Stomach (tissue), 9 donors: Measurements from ENCODE around the gene CYTL1. TPM values are rescaled to one million over a fixed set of nuclear protein-coding genes. Genes with fewer than 3 reads are reported as not detected.
A peak's percentile ranks its signal among the peaks of the same experiment; 100 is the strongest.

Source experiments
- DNase-seq, 2 donors: peaks; one replicate each; pipeline versions ENCODE4 v3.0.0 to v3.0.0-alpha.2; 2013 to 2019
- H3K27ac ChIP-seq, 5 donors: fragments of 200-600 bp in 4 of 5; sonication (generic) in 4 of 5; one replicate each; pipeline ENCODE4 v1.5.1; 2013 to 2019; ENCODE audit warnings: mild to moderate bottlenecking in 1 of 5, moderate library complexity in 1 of 5
- H3K27me3 ChIP-seq, 3 donors: fragments of 200-600 bp; sonication (generic); one replicate each; pipeline ENCODE4 v1.5.1; 2017 to 2019; ENCODE audit warnings: mixed run types in 1 of 3
- H3K36me3 ChIP-seq, 4 donors: fragments of 200-600 bp; sonication (generic); 1 replicate in 3 of 4; 2 replicates in 1 of 4; pipeline ENCODE4 v1.5.1; 2016 to 2019
- H3K4me1 ChIP-seq, 4 donors: fragments of 200-600 bp; sonication (generic); one replicate each; pipeline ENCODE4 v1.5.1; 2016 to 2019
- H3K4me3 ChIP-seq, 4 donors: fragments of 200-600 bp; sonication (generic) in 3 of 4; one replicate each; pipeline ENCODE4 v1.5.1; 2016 to 2019; ENCODE audit warnings: mild to moderate bottlenecking in 1 of 4
- H3K9me3 ChIP-seq, 4 donors: fragments of 200-600 bp; sonication (generic); one replicate each; pipeline ENCODE4 v1.5.1; 2016 to 2019
- EP300 ChIP-seq: sonication (generic); formaldehyde crosslinking; IDR thresholded peaks from one replicate; pipeline ENCODE4 v1.6.1; 2017; ENCODE audit warnings: antibody characterized with exemption
- POLR2A ChIP-seq, 4 donors: fragments of 450-650 bp; IDR thresholded peaks; one replicate each; pipeline ENCODE4 v1.6.1; 2016; ENCODE audit warnings: antibody characterized with exemption in 4 of 4, control low read depth in 2 of 4, mild to moderate bottlenecking in 1 of 4, moderate library complexity in 1 of 4
- POLR2AphosphoS5 ChIP-seq, 3 donors: sonication (generic); formaldehyde crosslinking; IDR thresholded peaks; one replicate each; pipeline ENCODE4 v1.6.1; 2016; ENCODE audit warnings: antibody characterized with exemption in 3 of 3
- WGBS, 5 donors: extraction: QIAGEN DNeasy Blood & Tissue Kit in 3 of 5; methylation state at CpG; one replicate each; pipeline versions ENCODE4 v1.1.5 to v1.1.7; 2013 to 2018; 5-methylcytosine and 5-hydroxymethylcytosine counted together
- intact Hi-C: fragments of 100-400 bp; cut with DNase I; formaldehyde crosslinking; loops from one replicate; pipeline ENCODE4 v1.15.1; 2023; ENCODE audit warnings: low total_unique reads
- polyA plus RNA-seq, 3 donors: library from polyadenylated mRNA; stranded (reverse); fragments of 200-250 nt; gene quantifications; one replicate each; pipeline ENCODE4 v1.2.3, GENCODE V29; 2013
- total RNA-seq, 5 donors: library from RNA; depleted of rRNA; stranded (reverse); fragments of >200 nt; gene quantifications; one replicate each; pipeline versions ENCODE4 v1.1.0 to v1.2.3, GENCODE V29; 2014 to 2016
- TF ChIP-seq, protein P1 (sequence below), 7 experiments: fragments of 450-650 bp in 4 of 7; fragments of 200-600 bp in 3 of 7; sonication (generic) in 3 of 7; IDR thresholded peaks; one replicate each; pipeline ENCODE4 v1.5.1; 2016 to 2019; ENCODE audit warnings: antibody characterized with exemption in 7 of 7, control low read depth in 2 of 7, mild to moderate bottlenecking in 1 of 7
- donor health status: healthy with polysubstance abuse.
- donor health status: Bipolar disorder and iron deficiency.
- donor health status: healthy.

The CYTL1 gene
- total and polyA plus RNA-seq, 8 donors, result 0.95 to 5.1 (median 1.4) TPM; not detected in 3

DNA sequence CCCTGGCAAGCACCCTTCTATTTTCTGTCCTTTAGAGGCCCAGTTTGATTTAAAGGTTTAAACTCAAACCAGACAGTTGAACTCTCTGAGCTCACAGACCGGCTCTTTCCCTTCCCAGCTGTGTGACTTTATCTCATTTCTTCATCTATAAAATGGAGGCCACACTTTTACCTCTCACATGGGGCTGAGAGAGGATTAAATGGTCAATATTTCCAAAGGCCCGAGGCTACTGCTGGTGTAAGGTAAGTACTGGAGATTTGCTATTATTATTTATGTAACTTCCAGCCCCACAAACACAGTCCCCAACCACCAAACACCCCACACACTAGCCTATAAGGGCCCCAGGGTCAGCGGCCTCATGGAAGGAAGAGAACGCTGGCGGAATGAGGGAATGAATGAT, 13.6 kb upstream of the CYTL1 start:
- no peaks in the 10 kb centered on the region for H3K27me3 ChIP-seq
- peak overlapping the region in 3 of 5 donors; percentile 22 to 63 (median 52) for H3K27ac ChIP-seq
- H3K36me3 ChIP-seq, result no peaks in the 10 kb centered on the region
- H3K9me3 ChIP-seq, result no peaks in the 10 kb centered on the region
- TF ChIP-seq, protein P1, sequence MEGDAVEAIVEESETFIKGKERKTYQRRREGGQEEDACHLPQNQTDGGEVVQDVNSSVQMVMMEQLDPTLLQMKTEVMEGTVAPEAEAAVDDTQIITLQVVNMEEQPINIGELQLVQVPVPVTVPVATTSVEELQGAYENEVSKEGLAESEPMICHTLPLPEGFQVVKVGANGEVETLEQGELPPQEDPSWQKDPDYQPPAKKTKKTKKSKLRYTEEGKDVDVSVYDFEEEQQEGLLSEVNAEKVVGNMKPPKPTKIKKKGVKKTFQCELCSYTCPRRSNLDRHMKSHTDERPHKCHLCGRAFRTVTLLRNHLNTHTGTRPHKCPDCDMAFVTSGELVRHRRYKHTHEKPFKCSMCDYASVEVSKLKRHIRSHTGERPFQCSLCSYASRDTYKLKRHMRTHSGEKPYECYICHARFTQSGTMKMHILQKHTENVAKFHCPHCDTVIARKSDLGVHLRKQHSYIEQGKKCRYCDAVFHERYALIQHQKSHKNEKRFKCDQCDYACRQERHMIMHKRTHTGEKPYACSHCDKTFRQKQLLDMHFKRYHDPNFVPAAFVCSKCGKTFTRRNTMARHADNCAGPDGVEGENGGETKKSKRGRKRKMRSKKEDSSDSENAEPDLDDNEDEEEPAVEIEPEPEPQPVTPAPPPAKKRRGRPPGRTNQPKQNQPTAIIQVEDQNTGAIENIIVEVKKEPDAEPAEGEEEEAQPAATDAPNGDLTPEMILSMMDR (IDR thresholded peaks at IDR 0.05), result no peak
- TF ChIP-seq EP300 (no peak), POLR2AphosphoS5 (IDR thresholded peaks at IDR 0.05) (no peak), POLR2A (IDR thresholded peaks at IDR 0.05) (no peak)
- intact Hi-C loops, result no loop called here
- no peak for DNase-seq
- WGBS, 5 donors, result 69 to 84% (median 82%) methylated on average over 5 of the region's 5 CpGs
- H3K4me3 ChIP-seq, result no peak overlapping the region
- peaks cover 0 to 41% (median 22%) of the 10 kb centered on the region in 4 donors for H3K4me1 ChIP-seq

DNA sequence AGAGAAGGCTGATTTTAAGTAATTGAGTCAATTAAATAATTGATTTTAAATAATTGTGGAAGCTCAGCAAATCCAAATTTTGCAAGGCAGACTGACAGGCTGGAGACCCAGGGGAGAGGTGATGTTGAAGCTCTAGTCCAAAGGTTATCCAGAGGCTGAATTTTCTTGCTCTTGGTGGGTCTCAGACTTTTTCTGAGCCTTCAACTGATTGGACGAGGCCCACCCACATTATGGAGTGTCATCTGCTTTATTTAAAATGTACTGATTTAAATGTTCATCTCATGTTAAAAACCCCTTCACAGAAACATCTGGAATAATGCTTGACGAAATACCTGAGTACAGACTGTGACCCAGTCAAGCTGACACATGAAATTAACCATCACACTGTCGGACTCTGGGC, 11.7 kb upstream of the CYTL1 start:
- TF ChIP-seq POLR2AphosphoS5 (IDR thresholded peaks at IDR 0.05), result no peak
- TF ChIP-seq EP300, result no peak
- TF ChIP-seq, protein P1 (IDR thresholded peaks at IDR 0.05), result no peak
- TF ChIP-seq POLR2A (IDR thresholded peaks at IDR 0.05), result no peak
- Histone ChIP-seq H3K36me3 (no peaks in the 10 kb centered on the region), H3K4me3 (no peak overlapping the region), H3K27ac (no peak overlapping the region), H3K4me1 (peaks cover 0 to 27% (median 15%) of the 10 kb centered on the region in 4 donors), H3K9me3 (no peaks in the 10 kb centered on the region), H3K27me3 (no peaks in the 10 kb centered on the region)
- intact Hi-C loops, result no loop called here
- DNase-seq, result no peak
- WGBS, 5 donors, result 85 to 94% (median 89%) methylated on average over 3 of the region's 3 CpGs

DNA sequence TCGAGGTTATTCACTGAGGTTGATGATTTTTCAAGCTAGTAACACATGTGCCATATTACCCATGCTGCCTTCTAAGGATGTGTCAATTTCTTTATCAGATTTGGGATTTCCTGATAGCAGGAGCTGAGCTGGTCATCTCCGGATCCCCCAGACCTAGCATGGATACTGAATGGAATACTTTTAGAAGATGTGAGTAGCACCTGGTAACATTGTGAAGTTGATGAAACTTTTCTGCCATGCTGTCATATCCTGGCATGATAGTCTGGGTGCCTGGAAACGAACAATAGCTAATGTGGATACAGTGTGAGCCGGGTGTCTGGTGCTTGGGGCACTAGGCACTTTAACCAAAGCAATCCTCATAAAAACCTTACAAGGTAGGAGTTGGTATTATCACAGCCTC, 11.0 kb upstream of the CYTL1 start:
- peaks cover 0 to 26% (median 14%) of the 10 kb centered on the region in 4 donors for H3K4me1 ChIP-seq
- H3K4me3 ChIP-seq, result no peak overlapping the region
- no peaks in the 10 kb centered on the region for H3K27me3 ChIP-seq
- no peaks in the 10 kb centered on the region for H3K36me3 ChIP-seq
- WGBS, 5 donors, result 68 to 84% (median 75%) methylated on average over 4 of the region's 4 CpGs
- TF ChIP-seq EP300 (no peak), POLR2AphosphoS5 (IDR thresholded peaks at IDR 0.05) (no peak), POLR2A (IDR thresholded peaks at IDR 0.05) (no peak)
- TF ChIP-seq, protein P1 (IDR thresholded peaks at IDR 0.05), result no peak
- H3K9me3 ChIP-seq, result no peaks in the 10 kb centered on the region
- no peak overlapping the region for H3K27ac ChIP-seq
- no peak for DNase-seq
- intact Hi-C loops, result no loop called here

DNA sequence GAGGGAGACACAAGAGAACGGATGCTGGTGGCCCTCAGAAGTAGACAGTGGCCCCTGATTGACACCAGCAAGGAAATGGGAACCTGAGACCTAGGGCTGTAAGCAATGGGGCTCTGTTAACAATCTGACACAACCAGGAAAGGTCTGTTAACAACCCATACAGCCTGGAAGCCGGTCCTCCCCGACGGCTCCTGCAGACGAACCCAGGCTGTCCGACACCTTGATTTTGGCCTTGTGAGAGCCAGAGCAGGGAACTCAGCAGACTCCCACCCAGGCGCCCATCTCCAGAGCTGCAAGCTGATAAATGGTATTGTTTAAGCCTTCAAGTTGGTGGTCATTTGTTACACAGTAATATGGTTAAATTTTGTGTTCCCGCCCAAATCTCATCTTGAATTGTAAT, 10.2 kb upstream of the CYTL1 start:
- TF ChIP-seq EP300, result no peak
- TF ChIP-seq, protein P1 (IDR thresholded peaks at IDR 0.05), result no peak
- no peak for TF ChIP-seq POLR2A (IDR thresholded peaks at IDR 0.05)
- no peak for TF ChIP-seq POLR2AphosphoS5 (IDR thresholded peaks at IDR 0.05)
- H3K27ac ChIP-seq, result no peak overlapping the region
- intact Hi-C loops, result no loop called here
- H3K4me1 ChIP-seq, result peaks cover 0 to 19% (median 10%) of the 10 kb centered on the region in 4 donors
- H3K27me3 ChIP-seq, result no peaks in the 10 kb centered on the region
- 85 to 91% (median 88%) methylated on average over 8 of the region's 8 CpGs for WGBS, 5 donors
- H3K36me3 ChIP-seq, result no peaks in the 10 kb centered on the region
- no peaks in the 10 kb centered on the region for H3K9me3 ChIP-seq
- no peak overlapping the region for H3K4me3 ChIP-seq
- DNase-seq, result peak in 1 of 2 donors; percentile 13
